Cardiac muscle cell (in vitro differentiated cells and primary cell): ENCODE data around the gene COL5A2. TPM values are rescaled to one million over a fixed set of nuclear protein-coding genes. Genes with fewer than 3 reads are reported as not detected.

Experiments used
- DNase-seq, 2 donors: peaks; one replicate each; pipeline versions ENCODE4 v3.0.0 to v3.0.0-alpha.2; 2010 to 2017; ENCODE audit warnings: low read depth in 1 of 2, low spot score in 1 of 2
- H3K27ac ChIP-seq: fragments of 200-600 bp; sonication (generic); 2 replicates; pipeline ENCODE4 v1.5.1; 2016
- H3K27me3 ChIP-seq: fragments of 200-600 bp; sonication (generic); 2 replicates; pipeline ENCODE4 v1.6.0; 2016; ENCODE audit warnings: control low read depth
- H3K36me3 ChIP-seq: fragments of 200-600 bp; sonication (generic); 2 replicates; pipeline ENCODE4 v1.5.1; 2016; ENCODE audit warnings: control low read depth
- H3K4me1 ChIP-seq: fragments of 200-600 bp; sonication (generic); 2 replicates; pipeline ENCODE4 v1.8.1; 2017; ENCODE audit warnings: low read depth, mild to moderate bottlenecking, mixed run types
- H3K4me3 ChIP-seq: fragments of 200-600 bp; sonication (generic); 2 replicates; pipeline ENCODE4 v1.5.1; 2016; ENCODE audit warnings: mild to moderate bottlenecking
- H3K9me3 ChIP-seq: fragments of 200-600 bp; sonication (generic); 2 replicates; pipeline ENCODE4 v1.5.1; 2017; ENCODE audit warnings: low read depth, mild to moderate bottlenecking, control low read depth
- polyA plus RNA-seq: library from polyadenylated mRNA; unstranded; fragments of >200 nt; fragmentation: Nextera tagmentation; extraction: Ambion mirVana; gene quantifications from 2 replicates; pipeline ENCODE4 v1.2.1, GENCODE V29; 2016
- total RNA-seq: library from RNA; depleted of rRNA; stranded (reverse); fragments of >200 nt; gene quantifications from 2 replicates; pipeline ENCODE4 v1.2.3, GENCODE V29; 2016
- TF ChIP-seq, protein P1 (sequence below): IDR thresholded peaks from 2 replicates; pipeline ENCODE4 v1.5.1; 2012; ENCODE audit warnings: low read depth, mild to moderate bottlenecking, low read length

COL5A2 gene
- total and polyA plus RNA-seq, 2 experiments from 2014 or later = 15.0 to 59.8 TPM

DNA sequence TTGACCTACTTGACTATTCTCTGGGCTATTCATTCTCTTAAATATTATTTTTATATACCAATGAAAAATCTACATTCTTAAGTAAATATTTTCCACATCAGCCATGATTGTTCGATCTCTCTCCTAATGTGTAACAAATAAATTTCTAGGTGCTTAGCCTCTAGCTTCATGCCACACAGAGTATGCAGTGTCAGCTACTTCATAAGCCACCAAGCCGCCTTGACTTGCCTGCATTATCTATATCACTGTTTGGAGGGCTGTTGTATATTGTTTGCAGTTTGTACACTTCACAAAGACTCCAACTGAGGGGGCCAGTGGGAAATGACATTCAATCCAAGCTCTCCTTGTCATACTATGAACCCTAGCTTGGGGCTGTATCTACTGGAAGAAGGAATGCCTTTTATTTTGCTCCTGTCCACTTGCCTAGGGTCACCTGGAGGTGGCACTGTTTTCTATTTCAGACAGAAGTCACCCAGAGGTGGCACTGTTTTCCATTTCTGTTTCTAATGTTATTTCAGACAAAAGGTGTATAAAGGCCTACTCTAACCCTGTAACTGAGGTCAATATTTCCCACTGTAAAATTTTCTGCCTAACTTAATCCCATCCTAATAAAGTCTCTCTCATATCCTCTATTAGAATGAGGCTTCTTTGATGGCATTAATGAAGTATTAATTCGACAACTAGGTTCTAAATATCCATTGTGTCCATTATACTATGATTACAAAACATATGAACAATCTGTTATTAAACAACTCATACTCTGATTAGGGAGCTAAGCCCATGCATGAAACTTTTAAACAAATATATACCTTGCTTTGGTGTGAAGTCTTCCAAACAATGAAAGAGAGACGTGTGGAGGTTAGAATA, 36.4 kb downstream of the COL5A2 start:
- peak in 1 of 2 donors; percentile 74 for DNase-seq
- H3K27ac ChIP-seq = no peak overlapping the region
- no peak overlapping the region for H3K4me3 ChIP-seq
- H3K9me3 ChIP-seq = no peaks in the 10 kb centered on the region
- TF ChIP-seq, protein P1, sequence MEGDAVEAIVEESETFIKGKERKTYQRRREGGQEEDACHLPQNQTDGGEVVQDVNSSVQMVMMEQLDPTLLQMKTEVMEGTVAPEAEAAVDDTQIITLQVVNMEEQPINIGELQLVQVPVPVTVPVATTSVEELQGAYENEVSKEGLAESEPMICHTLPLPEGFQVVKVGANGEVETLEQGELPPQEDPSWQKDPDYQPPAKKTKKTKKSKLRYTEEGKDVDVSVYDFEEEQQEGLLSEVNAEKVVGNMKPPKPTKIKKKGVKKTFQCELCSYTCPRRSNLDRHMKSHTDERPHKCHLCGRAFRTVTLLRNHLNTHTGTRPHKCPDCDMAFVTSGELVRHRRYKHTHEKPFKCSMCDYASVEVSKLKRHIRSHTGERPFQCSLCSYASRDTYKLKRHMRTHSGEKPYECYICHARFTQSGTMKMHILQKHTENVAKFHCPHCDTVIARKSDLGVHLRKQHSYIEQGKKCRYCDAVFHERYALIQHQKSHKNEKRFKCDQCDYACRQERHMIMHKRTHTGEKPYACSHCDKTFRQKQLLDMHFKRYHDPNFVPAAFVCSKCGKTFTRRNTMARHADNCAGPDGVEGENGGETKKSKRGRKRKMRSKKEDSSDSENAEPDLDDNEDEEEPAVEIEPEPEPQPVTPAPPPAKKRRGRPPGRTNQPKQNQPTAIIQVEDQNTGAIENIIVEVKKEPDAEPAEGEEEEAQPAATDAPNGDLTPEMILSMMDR = peak; percentile 44
- no peaks in the 10 kb centered on the region for H3K36me3 ChIP-seq
- no peaks in the 10 kb centered on the region for H3K4me1 ChIP-seq
- H3K27me3 ChIP-seq = no peaks in the 10 kb centered on the region

DNA sequence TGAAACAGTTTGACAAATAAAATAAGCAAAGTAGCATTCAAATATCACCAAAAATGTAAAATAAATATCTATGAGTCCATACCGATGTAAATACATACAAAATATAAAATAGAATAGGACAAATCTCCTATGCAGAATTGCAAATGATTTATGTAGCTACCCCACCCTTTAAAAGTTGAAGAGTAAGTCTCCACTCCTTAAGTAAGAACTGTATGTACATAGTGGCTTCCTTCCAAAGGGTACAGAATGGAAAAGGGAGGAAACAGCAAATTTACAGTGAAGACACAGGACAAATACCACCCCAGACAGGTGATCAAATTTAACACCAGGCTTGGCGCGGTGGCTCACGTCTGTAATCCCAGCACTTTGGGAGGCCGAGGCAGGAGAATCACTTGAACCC, 40.8 kb downstream of the COL5A2 start:
- Histone ChIP-seq H3K9me3 (no peaks in the 10 kb centered on the region), H3K4me1 (no peaks in the 10 kb centered on the region), H3K27me3 (no peaks in the 10 kb centered on the region), H3K27ac (no peak overlapping the region), H3K36me3 (no peaks in the 10 kb centered on the region), H3K4me3 (no peak overlapping the region)
- DNase-seq = no peak
- TF ChIP-seq, protein P1 = no peak

DNA sequence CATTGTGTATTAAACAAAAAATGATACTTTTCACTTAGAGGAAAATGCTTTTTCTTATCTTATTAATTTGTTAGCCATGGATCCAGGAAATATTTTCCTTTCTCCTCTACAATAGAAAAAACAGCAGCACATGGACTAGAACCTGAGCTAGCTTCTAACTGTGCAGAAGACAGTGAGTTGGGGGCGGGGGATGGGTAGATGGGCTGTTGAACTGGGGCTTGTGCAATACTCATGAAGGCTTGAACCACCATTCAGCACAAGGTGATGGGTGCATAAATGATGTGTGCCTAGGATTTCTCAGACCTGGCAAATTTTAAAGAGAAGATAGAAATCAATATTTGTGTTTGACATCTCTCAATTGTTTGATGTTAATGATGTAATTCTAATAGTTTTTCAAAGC, 42.0 kb downstream of the COL5A2 start:
- DNase-seq = no peak
- no peaks in the 10 kb centered on the region for H3K9me3 ChIP-seq
- H3K36me3 ChIP-seq = no peaks in the 10 kb centered on the region
- no peaks in the 10 kb centered on the region for H3K27me3 ChIP-seq
- TF ChIP-seq, protein P1 = no peak
- no peak overlapping the region for H3K27ac ChIP-seq
- H3K4me1 ChIP-seq = no peaks in the 10 kb centered on the region
- H3K4me3 ChIP-seq = no peak overlapping the region

DNA sequence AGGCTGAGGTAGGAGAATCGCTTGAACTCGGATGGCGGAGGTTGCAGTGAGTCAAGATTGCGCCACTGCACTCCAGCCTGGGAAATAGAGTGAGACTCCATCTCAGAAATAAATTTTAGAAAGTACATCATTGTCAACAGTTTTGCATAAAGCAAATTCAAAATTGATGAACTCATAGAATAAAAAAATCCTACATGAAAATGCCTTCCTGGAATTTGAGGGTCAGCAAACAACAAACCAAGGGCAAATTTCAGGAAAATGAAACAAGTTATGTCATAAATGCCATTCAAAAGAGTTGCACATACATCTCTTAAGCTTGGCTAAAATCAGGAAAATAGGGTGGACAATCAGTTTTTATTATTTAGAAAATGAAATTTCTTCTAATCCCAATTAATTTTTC, 45.1 kb downstream of the COL5A2 start:
- Histone ChIP-seq H3K27me3 (no peaks in the 10 kb centered on the region), H3K36me3 (no peaks in the 10 kb centered on the region), H3K4me1 (no peaks in the 10 kb centered on the region), H3K27ac (no peak overlapping the region), H3K4me3 (no peak overlapping the region), H3K9me3 (no peaks in the 10 kb centered on the region)
- no peak for DNase-seq
- TF ChIP-seq, protein P1 = no peak

DNA sequence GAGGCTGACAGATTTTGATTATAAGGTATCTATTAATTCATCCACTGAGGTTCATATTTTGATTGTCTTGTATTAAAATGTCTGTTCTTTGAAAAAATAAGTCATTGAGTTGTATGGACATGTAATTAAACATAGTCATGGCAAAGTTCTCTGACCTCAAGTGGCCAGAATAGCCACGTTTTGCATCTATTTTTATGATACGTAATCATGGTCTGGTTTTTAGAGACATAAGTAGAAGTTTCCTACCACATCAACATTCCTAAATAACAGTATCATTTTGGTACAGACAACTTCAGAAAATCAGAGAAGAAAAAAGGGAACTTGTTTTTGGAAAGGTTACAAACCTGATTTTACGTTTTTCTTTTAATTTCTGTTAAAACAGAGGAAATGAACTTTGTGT, 47.6 kb downstream of the COL5A2 start:
- H3K36me3 ChIP-seq = no peaks in the 10 kb centered on the region
- no peak overlapping the region for H3K4me3 ChIP-seq
- no peaks in the 10 kb centered on the region for H3K9me3 ChIP-seq
- H3K27me3 ChIP-seq = no peaks in the 10 kb centered on the region
- H3K4me1 ChIP-seq = no peaks in the 10 kb centered on the region
- TF ChIP-seq, protein P1 = no peak
- no peak overlapping the region for H3K27ac ChIP-seq
- DNase-seq = no peak
